Neural crest cell (in vitro differentiated cells): ENCODE measurements around the gene TEKT4. TPM values are rescaled to one million over a fixed set of nuclear protein-coding genes. Genes with fewer than 3 reads are reported as not detected.
"Not testable (repeated sequence)": the region's sequence is repeated elsewhere in the genome, so short reads cannot be mapped to it uniquely, and the experiment has no call there.

Experiments used
- DNase-seq: peaks from one replicate; pipeline ENCODE4 v3.0.0; 2021; ENCODE audit warnings: low read depth, mixed read lengths, low spot score
- H3K27ac Mint-ChIP-seq: one replicate; pipeline ENCODE4 v1.8.0; 2021; ENCODE audit warnings: mild to moderate bottlenecking, mixed read lengths; ENCODE audit not compliant: unreplicated experiment
- H3K27me3 Mint-ChIP-seq: 2 replicates; pipeline ENCODE4 v1.8.0; 2021; ENCODE audit warnings: low read depth, mild to moderate bottlenecking, mixed read lengths
- H3K36me3 Mint-ChIP-seq: 2 replicates; pipeline ENCODE4 v1.8.0; 2021; ENCODE audit warnings: low read depth, mild to moderate bottlenecking, mixed read lengths
- H3K4me1 Mint-ChIP-seq: 2 replicates; pipeline ENCODE4 v1.8.0; 2021; ENCODE audit warnings: mixed read lengths
- H3K4me3 Mint-ChIP-seq: one replicate; pipeline ENCODE4 v1.8.0; 2021; ENCODE audit warnings: mild to moderate bottlenecking, mixed read lengths
- H3K9me3 Mint-ChIP-seq: 2 replicates; pipeline ENCODE4 v1.8.0; 2021; ENCODE audit warnings: mixed read lengths
- total RNA-seq: library from RNA; stranded (reverse); gene quantifications from 2 replicates; pipeline ENCODE4 v1.2.1, GENCODE V29; 2021
- TF ChIP-seq, protein P1 (sequence below): fragments of 200-600 bp; sonication (generic); conservative IDR thresholded peaks from 2 replicates; pipeline ENCODE4 v1.5.0; 2021; ENCODE audit warnings: antibody characterized with exemption, mild to moderate bottlenecking

Gene TEKT4
- total RNA-seq, 1 donor from 2014 or later, result not detected

DNA sequence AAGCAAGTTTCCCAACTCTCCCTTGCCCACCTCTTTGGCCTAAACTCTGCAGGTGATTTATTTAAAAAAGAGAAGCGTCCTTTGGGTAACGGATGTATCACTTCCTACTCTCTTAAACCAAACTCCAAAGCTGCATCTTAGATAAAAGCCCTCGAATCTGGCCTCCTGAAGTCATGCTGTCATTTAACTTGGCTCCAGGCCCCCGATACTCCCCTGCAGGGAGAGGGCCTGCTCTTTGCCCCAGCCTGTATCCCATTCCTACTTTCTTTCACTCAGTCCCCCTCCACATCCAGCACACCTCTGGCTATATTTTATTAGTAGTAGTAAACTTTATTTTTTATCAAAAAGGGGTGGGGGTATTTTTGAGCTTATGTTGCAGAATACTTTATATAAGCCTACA lies 19.0 kb downstream of the TEKT4 start:
- TF ChIP-seq, protein P1, sequence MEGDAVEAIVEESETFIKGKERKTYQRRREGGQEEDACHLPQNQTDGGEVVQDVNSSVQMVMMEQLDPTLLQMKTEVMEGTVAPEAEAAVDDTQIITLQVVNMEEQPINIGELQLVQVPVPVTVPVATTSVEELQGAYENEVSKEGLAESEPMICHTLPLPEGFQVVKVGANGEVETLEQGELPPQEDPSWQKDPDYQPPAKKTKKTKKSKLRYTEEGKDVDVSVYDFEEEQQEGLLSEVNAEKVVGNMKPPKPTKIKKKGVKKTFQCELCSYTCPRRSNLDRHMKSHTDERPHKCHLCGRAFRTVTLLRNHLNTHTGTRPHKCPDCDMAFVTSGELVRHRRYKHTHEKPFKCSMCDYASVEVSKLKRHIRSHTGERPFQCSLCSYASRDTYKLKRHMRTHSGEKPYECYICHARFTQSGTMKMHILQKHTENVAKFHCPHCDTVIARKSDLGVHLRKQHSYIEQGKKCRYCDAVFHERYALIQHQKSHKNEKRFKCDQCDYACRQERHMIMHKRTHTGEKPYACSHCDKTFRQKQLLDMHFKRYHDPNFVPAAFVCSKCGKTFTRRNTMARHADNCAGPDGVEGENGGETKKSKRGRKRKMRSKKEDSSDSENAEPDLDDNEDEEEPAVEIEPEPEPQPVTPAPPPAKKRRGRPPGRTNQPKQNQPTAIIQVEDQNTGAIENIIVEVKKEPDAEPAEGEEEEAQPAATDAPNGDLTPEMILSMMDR, result no peak
- no peak for DNase-seq
- no peak overlapping the region for H3K4me3 Mint-ChIP-seq
- no peaks in the 10 kb centered on the region for H3K9me3 Mint-ChIP-seq
- no peaks in the 10 kb centered on the region for H3K36me3 Mint-ChIP-seq
- no peaks in the 10 kb centered on the region for H3K4me1 Mint-ChIP-seq
- peaks cover 52% of the 10 kb centered on the region for H3K27me3 Mint-ChIP-seq
- H3K27ac Mint-ChIP-seq, result no peak overlapping the region

DNA sequence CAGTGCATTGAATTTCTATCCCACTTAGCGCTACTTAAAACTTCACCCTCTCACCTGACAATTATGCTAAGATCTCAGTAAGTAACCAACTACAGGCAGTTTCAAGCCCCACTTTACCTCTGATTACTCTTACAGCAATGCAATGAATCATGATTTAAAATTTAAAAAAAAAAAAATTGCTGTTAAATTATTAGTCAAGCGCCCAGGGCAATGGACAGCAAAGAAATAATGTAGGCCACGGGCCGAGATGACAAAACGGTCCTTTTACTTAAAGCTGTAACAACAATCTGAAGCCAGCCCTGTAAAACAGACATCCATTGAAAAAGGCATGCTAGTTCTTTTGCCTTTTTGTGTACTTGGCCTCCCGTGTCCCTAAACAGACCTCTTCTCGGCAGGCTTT lies 24.0 kb downstream of the TEKT4 start:
- peaks cover 36% of the 10 kb centered on the region for H3K27me3 Mint-ChIP-seq
- not testable (repeated sequence) for H3K4me1 Mint-ChIP-seq

DNA sequence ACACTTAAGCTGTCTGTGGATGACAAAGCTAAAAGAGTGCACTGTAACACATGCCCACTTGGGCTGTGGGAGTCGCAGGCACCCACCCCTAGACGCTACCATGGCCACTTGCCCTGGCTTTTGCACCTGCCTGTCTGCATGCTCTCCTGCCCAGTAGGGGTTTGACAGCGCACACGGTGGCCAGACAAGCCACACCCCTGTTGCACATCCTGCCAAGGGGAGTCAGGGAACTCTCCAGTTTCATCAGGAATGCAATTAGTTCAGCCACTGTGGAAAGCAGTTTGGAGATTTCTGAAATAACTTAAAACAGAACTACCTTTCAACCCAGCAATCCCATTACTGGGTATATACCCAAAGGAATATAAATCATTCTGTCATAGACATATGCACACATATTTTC lies 35.7 kb downstream of the TEKT4 start:
- H3K36me3 Mint-ChIP-seq, DNase-seq, H3K27ac Mint-ChIP-seq, H3K4me3 Mint-ChIP-seq, H3K9me3 Mint-ChIP-seq, H3K4me1 Mint-ChIP-seq: not testable (repeated sequence)
- peaks cover 33% of the 10 kb centered on the region for H3K27me3 Mint-ChIP-seq

More for the DNA sequence above, 24.0 kb downstream of the TEKT4 start:
- H3K9me3 Mint-ChIP-seq, H3K36me3 Mint-ChIP-seq, H3K27ac Mint-ChIP-seq, H3K4me3 Mint-ChIP-seq, DNase-seq: not testable (repeated sequence)

DNA sequence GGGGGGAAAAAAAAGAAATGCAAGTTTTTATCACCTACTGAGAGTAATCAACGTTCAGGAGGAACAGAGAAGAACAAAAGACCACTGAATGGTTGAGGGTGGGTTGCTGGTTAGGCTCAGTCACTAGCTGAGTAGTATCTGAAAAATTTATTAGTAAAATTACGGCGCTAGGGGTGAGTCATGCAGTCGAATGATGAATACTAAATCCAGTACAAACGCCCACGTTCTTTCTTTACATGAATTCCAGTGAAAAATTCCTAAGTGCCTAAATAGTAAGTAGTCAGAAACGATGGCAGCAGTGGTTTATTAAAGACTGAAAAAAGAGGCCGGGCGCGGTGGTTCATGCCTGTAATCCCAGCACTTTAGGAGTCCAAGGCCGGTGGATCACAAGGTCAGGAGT lies 52.0 kb downstream of the TEKT4 start:
- Mint-ChIP-seq H3K27me3 (peaks cover 31% of the 10 kb centered on the region), H3K9me3 (no peaks in the 10 kb centered on the region), H3K27ac (no peak overlapping the region), H3K36me3 (no peaks in the 10 kb centered on the region), H3K4me3 (no peak overlapping the region), H3K4me1 (no peaks in the 10 kb centered on the region)
- DNase-seq, result no peak
- TF ChIP-seq, protein P1, result no peak

DNA sequence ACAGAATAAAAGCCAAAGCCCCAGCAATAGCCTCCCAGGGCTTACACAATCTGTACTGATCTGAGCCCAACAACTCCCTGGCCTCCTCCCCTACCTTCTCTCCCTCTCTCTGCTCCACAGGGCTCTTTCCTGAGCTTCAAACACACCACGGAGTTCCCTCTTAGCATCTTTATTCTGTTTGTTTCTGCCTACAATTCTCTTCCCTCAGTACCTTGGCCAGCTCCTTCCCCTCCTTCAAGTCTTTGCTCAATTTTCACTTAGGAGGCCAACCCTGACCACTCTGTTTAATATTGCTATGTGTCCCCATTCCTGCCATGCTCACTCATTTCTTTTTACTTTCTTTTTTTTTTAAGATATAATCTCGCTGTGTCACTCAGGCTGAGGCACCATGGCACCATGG lies 53.8 kb downstream of the TEKT4 start:
- DNase-seq, H3K4me1 Mint-ChIP-seq, H3K9me3 Mint-ChIP-seq, H3K27ac Mint-ChIP-seq, H3K36me3 Mint-ChIP-seq, H3K4me3 Mint-ChIP-seq: not testable (repeated sequence)
- peaks cover 27% of the 10 kb centered on the region for H3K27me3 Mint-ChIP-seq

Other genes with a start within 250 kb of the TEKT4 start
- 0.48 and 0.65 TPM in 2 replicates for gene MAL, start 154.3 kb downstream of the TEKT4 start, total RNA-seq